IMR-90 (cell line): ENCODE results near the gene RERE. TPM values are rescaled to one million over a fixed set of nuclear protein-coding genes. Genes with fewer than 3 reads are reported as not detected.

Source experiments
- ATAC-seq: fragments of 200-7000 bp; cut with Tn5 transposase; 2 replicates; pipeline ENCODE4 v1.9.1; 2020; ENCODE audit warnings: low read depth, mild to moderate bottlenecking, moderate library complexity
- BruUV-seq: library from RNA; stranded (reverse); fragments of 400-500 nt; replicated peaks from 2 replicates; lab custom pipeline; 2021; lab: Mats Ljungman, UMichigan
- CTCF ChIA-PET: fragments of 300-600 bp; formaldehyde crosslinking; extraction: SDS; loops from one replicate; lab custom pipeline; 2021; ENCODE audit warnings: antibody characterized with exemption; lab: Yijun Ruan, JAX
- POLR2A ChIA-PET: fragments of 300-600 bp; sonication (Branson Sonifier 250); formaldehyde crosslinking; loops from one replicate; lab custom pipeline; 2022; ENCODE audit warnings: antibody characterized with exemption; ENCODE audit not compliant: unreplicated experiment; lab: Charles Lee
- DNase-seq: peaks from one replicate; pipeline ENCODE4 v3.0.0; 2013
- H2AFZ ChIP-seq: replicated peaks from 2 replicates; pipeline ENCODE3; 2013; ENCODE audit warnings: low read length, mild to moderate bottlenecking; ENCODE audit not compliant: poor library complexity
- H2AK5ac ChIP-seq: 2 replicates; pipeline ENCODE4 v1.6.1; 2013; ENCODE audit warnings: low read depth, low read length, inconsistent platforms
- H2AK9ac ChIP-seq: replicated peaks from 2 replicates; pipeline ENCODE3; 2013; ENCODE audit warnings: mild to moderate bottlenecking, low read depth, low read length, moderate library complexity; ENCODE audit not compliant: poor library complexity
- H2BK120ac ChIP-seq: 2 replicates; pipeline ENCODE4 v1.6.1; 2013; ENCODE audit warnings: low read depth, low read length, inconsistent platforms
- H2BK15ac ChIP-seq: 3 replicates; pipeline ENCODE4 v1.6.1; 2013; ENCODE audit warnings: low read depth, low read length, inconsistent platforms
- H2BK20ac ChIP-seq: 2 replicates; pipeline ENCODE4 v1.6.1; 2013; ENCODE audit warnings: low read depth, mild to moderate bottlenecking, inconsistent platforms, low read length, moderate library complexity
- H2BK5ac ChIP-seq: 2 replicates; pipeline ENCODE4 v1.6.1; 2013; ENCODE audit warnings: mild to moderate bottlenecking, low read depth, low read length, inconsistent platforms; ENCODE audit not compliant: poor library complexity, severe bottlenecking
- H3K14ac ChIP-seq: replicated peaks from 2 replicates; pipeline ENCODE4 v1.6.1; 2013; ENCODE audit warnings: low read depth, low read length, inconsistent platforms
- H3K18ac ChIP-seq: 2 replicates; pipeline ENCODE4 v1.6.1; 2013; ENCODE audit warnings: low read depth, low read length, control low read depth
- H3K23ac ChIP-seq: 2 replicates; pipeline ENCODE4 v1.6.1; 2013; ENCODE audit warnings: low read depth, low read length, inconsistent platforms
- H3K27ac ChIP-seq: 2 replicates; pipeline ENCODE4 v1.5.1; 2013; ENCODE audit warnings: mild to moderate bottlenecking, control low read depth, low read length; ENCODE audit not compliant: insufficient read depth
- H3K27me3 ChIP-seq: 2 replicates; pipeline ENCODE4 v1.6.1; 2013; ENCODE audit warnings: low read length; ENCODE audit not compliant: control insufficient read depth, insufficient read depth
- H3K36me3 ChIP-seq: 2 replicates; pipeline ENCODE4 v1.6.1; 2013; ENCODE audit warnings: low read length, mixed read lengths; ENCODE audit not compliant: control insufficient read depth, insufficient read depth
- H3K4ac ChIP-seq: 2 replicates; pipeline ENCODE4 v1.6.1; 2013; ENCODE audit warnings: low read depth, low read length, inconsistent platforms
- H3K4me1 ChIP-seq: 2 replicates; pipeline ENCODE4 v1.6.1; 2013; ENCODE audit warnings: low read length, mixed read lengths; ENCODE audit not compliant: control insufficient read depth, insufficient read depth
- H3K4me2 ChIP-seq: 2 replicates; pipeline ENCODE4 v1.6.1; 2013; ENCODE audit warnings: low read depth, mild to moderate bottlenecking, control low read depth, low read length, moderate library complexity
- H3K4me3 ChIP-seq: 2 replicates; pipeline ENCODE4 v1.5.1; 2013; ENCODE audit warnings: low read depth, mild to moderate bottlenecking, control low read depth, low read length, moderate library complexity; ENCODE audit not compliant: insufficient read depth
- H3K56ac ChIP-seq: 2 replicates; pipeline ENCODE4 v1.6.1; 2013; ENCODE audit warnings: low read length, inconsistent platforms; ENCODE audit not compliant: insufficient read depth; ENCODE audit errors: extremely low read depth
- H3K79me1 ChIP-seq, 2 experiments: 2 replicates each; pipeline ENCODE4 v1.6.1; 2013; ENCODE audit warnings: low read length in 2 of 2, inconsistent platforms in 1 of 2, low read depth in 1 of 2
- H3K9ac ChIP-seq: 2 replicates; pipeline ENCODE4 v1.6.1; 2013; ENCODE audit warnings: low read depth, low read length, control low read depth
- H3K9me1 ChIP-seq: 2 replicates; pipeline ENCODE4 v1.6.1; 2013; ENCODE audit warnings: low read length, inconsistent platforms; ENCODE audit not compliant: insufficient read depth
- H3K9me3 ChIP-seq: 2 replicates; pipeline ENCODE4 v1.6.1; 2013; ENCODE audit warnings: low read length; ENCODE audit not compliant: control insufficient read depth, insufficient read depth
- H4K20me1 ChIP-seq: 2 replicates; pipeline ENCODE4 v1.6.1; 2013; ENCODE audit warnings: low read length, inconsistent platforms; ENCODE audit not compliant: insufficient read depth
- H4K5ac ChIP-seq: 2 replicates; pipeline ENCODE4 v1.6.1; 2013; ENCODE audit warnings: mild to moderate bottlenecking, low read depth, low read length, control low read depth
- H4K8ac ChIP-seq, 2 experiments: 2 replicates each; pipeline ENCODE4 v1.6.1; 2013; ENCODE audit warnings: low read depth in 2 of 2, low read length in 2 of 2, control low read depth in 1 of 2, inconsistent platforms in 1 of 2
- H4K91ac ChIP-seq: 2 replicates; pipeline ENCODE4 v1.6.1; 2013; ENCODE audit warnings: low read depth, low read length, inconsistent platforms; ENCODE audit not compliant: insufficient read depth
- MAFK ChIP-seq: IDR thresholded peaks from 2 replicates; pipeline ENCODE4 v1.6.1; 2012; ENCODE audit warnings: low read depth, low read length, improper control_type of control experiment
- RAD21 ChIP-seq: IDR thresholded peaks from 2 replicates; pipeline ENCODE4 v1.6.1; 2012; ENCODE audit warnings: low read length, improper control_type of control experiment
- WGBS, 2 experiments: methylation state at CpG; one replicate each; pipeline versions ENCODE4 v1.1.5 to v1.1.7; 2013; ENCODE audit warnings: missing lambda C conversion rate in 2 of 2; ENCODE audit not compliant: insufficient read length in 1 of 2; ENCODE audit errors: extremely low coverage in 2 of 2; 5-methylcytosine and 5-hydroxymethylcytosine counted together
- dilution Hi-C: fragments of 300-500 bp; cut with HindIII; formaldehyde crosslinking; loops from one replicate; pipeline ENCODE4 v1.14.3; 2018; ENCODE audit warnings: low sequenced_read_pairs; ENCODE audit not compliant: unreplicated experiment
- in situ Hi-C: fragments of 300-500 bp; cut with MboI; formaldehyde crosslinking; loops from 3 replicates; pipeline ENCODE4 v1.14.3; 2019; ENCODE audit warnings: low sequenced_read_pairs, inconsistent platforms, mixed read lengths
- intact Hi-C: fragments of 100-400 bp; cut with micrococcal nuclease; formaldehyde crosslinking; loops from 2 replicates; pipeline ENCODE4 v1.10.0; 2022
- polyA plus RNA-seq, 3 experiments: library from polyadenylated mRNA; depleted of rRNA; stranded (reverse); fragments of >200 nt; gene quantifications; 2 replicates each; pipeline ENCODE4 v1.2.3, GENCODE V29; 2012; ENCODE audit warnings: low replicate concordance in 1 of 3
- total RNA-seq: library from RNA; depleted of rRNA; stranded (reverse); fragments of >200 nt; gene quantifications from 2 replicates; pipeline ENCODE4 v1.2.3, GENCODE V29; 2012

Gene RERE
- total and polyA plus RNA-seq, 2 of the 4 experiments (the other 2 are of a cell fraction): 11.5 to 25.1 TPM

DNA sequence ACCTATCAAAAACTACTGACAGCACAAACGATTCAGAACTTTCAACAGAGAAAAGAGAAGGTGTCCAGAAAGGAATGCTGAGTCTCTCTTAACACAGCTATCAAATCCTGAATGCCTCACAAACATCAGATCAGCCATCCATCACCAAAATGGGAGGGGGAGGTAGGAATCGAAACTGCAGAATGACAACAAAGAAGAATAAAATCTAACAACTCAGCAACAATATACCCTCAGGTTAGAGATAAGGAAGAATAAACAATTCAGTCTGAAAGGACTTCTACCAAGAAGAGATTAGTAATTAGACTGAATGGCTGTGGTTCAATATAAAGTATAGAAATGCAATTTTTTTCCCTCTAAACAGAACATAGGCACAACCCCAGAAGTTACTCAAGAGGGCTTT, 94.4 kb downstream of the RERE start:
- Histone ChIP-seq H2AK5ac (no peak overlapping the region), H3K9ac (no peak overlapping the region), H2BK20ac (no peak overlapping the region), H3K27ac (no peak overlapping the region), H2BK15ac (no peak overlapping the region), H3K4me2 (no peak overlapping the region), H2AK9ac (no peak overlapping the region), H3K4me3 (no peak overlapping the region), H2BK120ac (no peak overlapping the region), H4K5ac (peak overlapping the region; percentile 32; the same call in 1 of the 2 replicates), H3K36me3 (no peaks in the 10 kb centered on the region), H4K20me1 (peaks cover 3% of the 10 kb centered on the region; the same call in 1 of the 2 replicates), H3K18ac (peak overlapping the region; percentile 34; the same call in 1 of the 2 replicates), H3K79me1 (peaks cover 16 to 45% of the 10 kb centered on the region in 2 experiments; a peak in 3 of 4 replicates), H2BK5ac (no peak overlapping the region), H4K91ac (no peak overlapping the region), H3K9me3 (no peaks in the 10 kb centered on the region), H3K9me1 (peaks cover 3% of the 10 kb centered on the region; the same call in 1 of the 2 replicates), H3K4ac (no peak overlapping the region; the same call in 1 of the 2 replicates), H3K27me3 (no peaks in the 10 kb centered on the region), H3K23ac (no peak overlapping the region), H4K8ac (0 out of 4 replicates have a peak overlapping the region, but pooled peaks of 1 of the 2 experiments have one; percentile 8), H2AFZ (no peak overlapping the region), H3K56ac (no peak overlapping the region), H3K14ac (no peak overlapping the region), H3K4me1 (peaks cover 17% of the 10 kb centered on the region)
- no CpG with 5 or more reads among the region's 2 CpGs for WGBS, 2 experiments
- in situ Hi-C loops: loop anchor here (25.0 kb wide), 1 partner anchor 736 kb away; no protein-coding TSS in a partner anchor
- ChIA-PET POLR2A (no interaction called here), CTCF (no interaction called here)
- no TSS peak for BruUV-seq
- ATAC-seq (no peak), DNase-seq (no peak)
- dilution Hi-C loops: no loop called here
- intact Hi-C loops: no loop called here
- TF ChIP-seq MAFK (no peak), RAD21 (no peak)
